Vagina (tissue), 2 donors: ENCODE data around the gene DLG2. TPM values are rescaled to one million over a fixed set of nuclear protein-coding genes. Genes with fewer than 3 reads are reported as not detected.

Experiments used
- DNase-seq, 2 donors: peaks; one replicate each; pipeline ENCODE4 v3.0.0-alpha.2; 2017; ENCODE audit errors: extremely low spot score in 2 of 2
- H3K27ac ChIP-seq: fragments of 200-600 bp; sonication (generic); one replicate; pipeline ENCODE4 v1.5.1; 2019
- H3K27me3 ChIP-seq: fragments of 200-600 bp; sonication (generic); one replicate; pipeline ENCODE4 v1.5.1; 2019
- H3K36me3 ChIP-seq, 2 donors: fragments of 200-600 bp; sonication (generic); one replicate each; pipeline ENCODE4 v1.5.1; 2017 to 2019
- H3K4me1 ChIP-seq: fragments of 200-600 bp; sonication (generic); one replicate; pipeline ENCODE4 v1.5.1; 2019
- H3K4me3 ChIP-seq, 2 donors: fragments of 200-600 bp; sonication (generic); 1 replicate in 1 of 2; 2 replicates in 1 of 2; pipeline ENCODE4 v1.5.1; 2016 to 2019
- H3K9me3 ChIP-seq: fragments of 200-600 bp; sonication (generic); one replicate; pipeline ENCODE4 v1.5.1; 2019
- POLR2A ChIP-seq, 2 donors: fragments of 450-650 bp; IDR thresholded peaks; one replicate each; pipeline ENCODE4 v1.6.1; 2017; ENCODE audit warnings: antibody characterized with exemption in 2 of 2, mild to moderate bottlenecking in 2 of 2, moderate library complexity in 2 of 2
- POLR2AphosphoS5 ChIP-seq, 2 donors: sonication (generic); formaldehyde crosslinking; IDR thresholded peaks; one replicate each; pipeline ENCODE4 v1.9.0; 2017; ENCODE audit warnings: antibody characterized with exemption in 2 of 2, mild to moderate bottlenecking in 2 of 2, low read depth in 1 of 2; ENCODE audit not compliant: insufficient read depth in 1 of 2
- intact Hi-C: fragments of 100-400 bp; cut with DNase I; formaldehyde crosslinking; loops from one replicate; pipeline ENCODE4 v1.15.1; 2023
- total RNA-seq: library from RNA; depleted of rRNA; stranded (reverse); fragments of >200 nt; gene quantifications from one replicate; pipeline ENCODE4 v1.2.3, GENCODE V29; 2016
- TF ChIP-seq, protein P1 (sequence below), 3 experiments: fragments of 450-650 bp in 2 of 3; fragments of 200-600 bp in 1 of 3; sonication (generic) in 1 of 3; IDR thresholded peaks; one replicate each; pipeline ENCODE4 v1.5.1; 2017 to 2019; ENCODE audit warnings: antibody characterized with exemption in 3 of 3, mild to moderate bottlenecking in 2 of 3, moderate library complexity in 2 of 3

DLG2 gene
- total RNA-seq, 1 donor from 2014 or later = 10.1 TPM

DNA sequence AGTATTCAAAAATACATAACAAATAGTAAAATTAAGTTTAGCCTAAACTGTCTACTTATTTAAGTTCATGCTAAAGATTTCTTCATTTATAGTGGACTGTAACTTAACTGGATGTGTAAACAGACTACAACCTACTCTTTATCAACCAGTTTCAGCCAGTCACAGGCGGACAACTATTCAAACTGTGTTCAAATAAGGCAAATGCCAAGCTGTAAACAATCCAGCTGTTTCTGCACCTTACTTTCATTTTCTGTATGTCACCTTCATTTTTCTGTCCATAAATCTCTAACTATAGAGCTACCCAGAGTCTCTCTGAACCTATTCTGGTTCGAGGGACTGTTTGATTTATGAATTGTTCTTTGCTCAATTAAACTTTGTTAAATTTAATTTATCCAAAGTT, 992.8 kb downstream of the DLG2 start:
- Histone ChIP-seq H3K9me3 (no peaks in the 10 kb centered on the region), H3K4me1 (no peaks in the 10 kb centered on the region), H3K36me3 (no peaks in the 10 kb centered on the region), H3K27ac (no peak overlapping the region), H3K4me3 (no peak overlapping the region), H3K27me3 (no peaks in the 10 kb centered on the region)
- intact Hi-C loops = no loop called here
- no peak for DNase-seq
- no peak for TF ChIP-seq POLR2AphosphoS5 (IDR thresholded peaks at IDR 0.05; ENCODE audit: insufficient read depth in 1 of 2, low read depth in 1 of 2)
- TF ChIP-seq, protein P1, sequence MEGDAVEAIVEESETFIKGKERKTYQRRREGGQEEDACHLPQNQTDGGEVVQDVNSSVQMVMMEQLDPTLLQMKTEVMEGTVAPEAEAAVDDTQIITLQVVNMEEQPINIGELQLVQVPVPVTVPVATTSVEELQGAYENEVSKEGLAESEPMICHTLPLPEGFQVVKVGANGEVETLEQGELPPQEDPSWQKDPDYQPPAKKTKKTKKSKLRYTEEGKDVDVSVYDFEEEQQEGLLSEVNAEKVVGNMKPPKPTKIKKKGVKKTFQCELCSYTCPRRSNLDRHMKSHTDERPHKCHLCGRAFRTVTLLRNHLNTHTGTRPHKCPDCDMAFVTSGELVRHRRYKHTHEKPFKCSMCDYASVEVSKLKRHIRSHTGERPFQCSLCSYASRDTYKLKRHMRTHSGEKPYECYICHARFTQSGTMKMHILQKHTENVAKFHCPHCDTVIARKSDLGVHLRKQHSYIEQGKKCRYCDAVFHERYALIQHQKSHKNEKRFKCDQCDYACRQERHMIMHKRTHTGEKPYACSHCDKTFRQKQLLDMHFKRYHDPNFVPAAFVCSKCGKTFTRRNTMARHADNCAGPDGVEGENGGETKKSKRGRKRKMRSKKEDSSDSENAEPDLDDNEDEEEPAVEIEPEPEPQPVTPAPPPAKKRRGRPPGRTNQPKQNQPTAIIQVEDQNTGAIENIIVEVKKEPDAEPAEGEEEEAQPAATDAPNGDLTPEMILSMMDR (IDR thresholded peaks at IDR 0.05) = no peak
- TF ChIP-seq POLR2A (IDR thresholded peaks at IDR 0.05) = no peak

DNA sequence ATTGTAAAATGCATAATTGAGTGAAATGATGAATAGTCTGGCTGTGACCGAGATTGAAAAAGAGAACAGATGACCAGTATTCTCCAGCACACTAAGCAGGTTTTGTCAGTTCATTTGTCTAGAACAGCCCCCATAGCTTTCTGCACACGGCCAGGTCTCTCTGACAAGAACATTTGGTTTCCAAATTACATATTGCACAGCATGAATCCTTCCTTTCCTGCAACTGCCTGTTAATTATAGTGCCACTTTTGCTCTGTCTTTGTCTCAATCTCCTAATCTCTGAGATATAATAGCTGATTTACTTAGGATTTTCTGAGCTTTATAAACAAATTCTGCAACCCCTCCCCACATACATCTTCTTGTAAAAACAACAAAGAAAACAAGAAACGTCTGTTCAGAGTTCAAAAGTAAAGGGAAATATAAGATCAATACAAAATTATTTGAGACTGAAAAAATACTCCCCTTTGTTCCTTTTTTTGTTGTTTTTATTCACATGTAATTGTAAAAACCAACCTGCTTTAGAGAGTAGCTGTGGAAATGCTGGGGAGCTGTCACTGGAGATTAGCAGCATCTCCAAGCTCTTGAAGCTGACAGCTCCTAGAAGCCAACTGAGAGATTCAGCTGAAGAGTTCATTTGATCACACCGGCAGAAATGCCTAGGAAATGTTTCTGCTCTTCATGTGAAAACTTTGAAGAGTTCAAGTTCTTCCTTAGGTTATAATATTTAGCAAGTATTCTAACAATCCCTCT, 998.1 kb downstream of the DLG2 start:
- TF ChIP-seq, protein P1 (IDR thresholded peaks at IDR 0.05) = no peak
- TF ChIP-seq POLR2A (IDR thresholded peaks at IDR 0.05) = no peak
- intact Hi-C loops = no loop called here
- no peaks in the 10 kb centered on the region for H3K4me1 ChIP-seq

DNA sequence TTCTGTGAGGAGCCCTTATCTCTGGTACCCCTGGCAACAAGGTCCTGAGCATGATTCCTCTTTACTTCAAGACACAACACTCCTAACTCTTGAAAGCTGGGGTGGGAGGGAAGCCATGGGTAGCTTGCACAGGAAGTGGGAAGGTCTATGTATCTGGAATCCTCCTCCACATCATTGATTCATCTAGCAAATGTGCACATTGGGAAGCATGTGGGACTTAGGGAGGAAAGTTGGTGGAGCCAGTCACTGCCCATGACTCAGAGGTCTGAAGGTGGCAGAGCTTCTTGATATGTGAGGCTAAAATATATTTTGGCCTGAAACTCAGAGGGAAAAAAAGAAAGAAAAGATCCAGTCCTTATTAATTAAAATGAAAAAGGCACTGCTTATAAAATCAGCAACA, 1000.9 kb downstream of the DLG2 start:
- TF ChIP-seq POLR2AphosphoS5 (IDR thresholded peaks at IDR 0.05; ENCODE audit: insufficient read depth in 1 of 2, low read depth in 1 of 2) = no peak
- TF ChIP-seq, protein P1 (IDR thresholded peaks at IDR 0.05) = no peak
- no peak for TF ChIP-seq POLR2A (IDR thresholded peaks at IDR 0.05)
- intact Hi-C loops = no loop called here
- no peaks in the 10 kb centered on the region for H3K9me3 ChIP-seq

More for the DNA sequence above, 998.1 kb downstream of the DLG2 start:
- H3K9me3 ChIP-seq = no peaks in the 10 kb centered on the region
- H3K27ac ChIP-seq = no peak overlapping the region
- no peak overlapping the region for H3K4me3 ChIP-seq
- H3K36me3 ChIP-seq = no peaks in the 10 kb centered on the region
- no peaks in the 10 kb centered on the region for H3K27me3 ChIP-seq
- DNase-seq = no peak

DNA sequence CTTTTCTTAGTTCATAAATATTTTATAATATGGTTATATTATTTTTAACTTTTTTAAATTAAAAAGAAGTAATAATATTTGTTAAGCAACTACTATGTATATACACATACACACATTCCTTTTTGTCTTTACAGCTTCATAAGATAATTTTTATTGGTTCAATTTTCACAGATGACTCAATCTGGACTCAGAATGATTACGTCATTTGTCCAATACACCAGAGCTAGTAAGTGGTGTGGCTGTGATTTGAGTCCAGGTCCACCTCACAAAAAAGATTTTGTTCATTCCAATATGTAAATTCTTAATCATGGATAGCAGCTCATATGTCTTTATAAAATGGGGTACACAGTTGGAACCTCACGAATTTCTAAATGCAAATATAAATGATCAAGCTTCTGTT, 1014.5 kb downstream of the DLG2 start:
- H3K27me3 ChIP-seq = no peaks in the 10 kb centered on the region
- H3K36me3 ChIP-seq = no peaks in the 10 kb centered on the region
- no peak overlapping the region for H3K27ac ChIP-seq
- no peak overlapping the region for H3K4me3 ChIP-seq
- TF ChIP-seq POLR2A (IDR thresholded peaks at IDR 0.05) (no peak), POLR2AphosphoS5 (IDR thresholded peaks at IDR 0.05; ENCODE audit: insufficient read depth in 1 of 2, low read depth in 1 of 2) (no peak)
- TF ChIP-seq, protein P1 (IDR thresholded peaks at IDR 0.05) = no peak
- intact Hi-C loops = no loop called here
- no peaks in the 10 kb centered on the region for H3K4me1 ChIP-seq
- no peaks in the 10 kb centered on the region for H3K9me3 ChIP-seq
- DNase-seq = no peak

More for the DNA sequence above, 1000.9 kb downstream of the DLG2 start:
- Histone ChIP-seq H3K36me3 (no peaks in the 10 kb centered on the region), H3K4me1 (no peaks in the 10 kb centered on the region), H3K27me3 (no peaks in the 10 kb centered on the region), H3K27ac (no peak overlapping the region), H3K4me3 (no peak overlapping the region)
- DNase-seq = no peak

DNA sequence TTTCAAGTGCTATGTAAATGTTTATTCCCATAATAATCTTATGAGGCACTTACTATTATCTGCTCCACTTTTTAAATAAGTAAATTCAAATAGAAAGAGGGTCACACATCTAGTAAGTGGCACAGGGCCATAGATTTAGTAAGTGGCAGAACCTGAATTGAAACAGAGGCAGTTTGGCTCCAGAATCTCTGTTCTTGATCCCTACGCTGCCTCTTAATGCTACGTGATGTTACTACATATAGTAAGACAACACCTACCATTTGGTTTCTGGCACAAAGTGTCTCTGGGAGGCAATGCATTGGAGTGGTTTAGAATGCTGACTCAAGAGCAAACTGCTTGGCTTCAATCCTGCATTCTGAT, 1018.3 kb downstream of the DLG2 start:
- Histone ChIP-seq H3K9me3 (no peaks in the 10 kb centered on the region), H3K4me1 (no peaks in the 10 kb centered on the region), H3K4me3 (no peak overlapping the region), H3K36me3 (no peaks in the 10 kb centered on the region), H3K27me3 (no peaks in the 10 kb centered on the region), H3K27ac (no peak overlapping the region)
- no peak for DNase-seq
- intact Hi-C loops = no loop called here
- no peak for TF ChIP-seq POLR2A (IDR thresholded peaks at IDR 0.05)
- TF ChIP-seq POLR2AphosphoS5 (IDR thresholded peaks at IDR 0.05; ENCODE audit: insufficient read depth in 1 of 2, low read depth in 1 of 2) = no peak
- TF ChIP-seq, protein P1 (IDR thresholded peaks at IDR 0.05) = no peak
